Activated T-cell treated with anti-CD3 and anti-CD28 coated beads, Interleukin-2, amount 50 U/mL, for 24 hours (primary cell): Measurements from ENCODE around the gene OR52A5.

ENCODE experiments used
- DNase-seq: peaks from one replicate; pipeline ENCODE4 v3.0.0-alpha.2; 2020
- H3K27ac Mint-ChIP-seq: 2 replicates; pipeline ENCODE4 v1.8.0; 2020; ENCODE audit warnings: mild to moderate bottlenecking, mixed read lengths
- H3K27me3 Mint-ChIP-seq: 2 replicates; pipeline ENCODE4 v1.8.0; 2020; ENCODE audit warnings: mixed read lengths
- H3K36me3 Mint-ChIP-seq: 2 replicates; pipeline ENCODE4 v1.8.0; 2020; ENCODE audit warnings: low read depth, mixed read lengths
- H3K4me1 Mint-ChIP-seq: 2 replicates; pipeline ENCODE4 v1.8.0; 2020; ENCODE audit warnings: low read depth, mixed read lengths
- H3K4me3 Mint-ChIP-seq: 2 replicates; pipeline ENCODE4 v1.8.0; 2020; ENCODE audit warnings: mild to moderate bottlenecking, moderate library complexity, mixed read lengths
- H3K9me3 Mint-ChIP-seq: 2 replicates; pipeline ENCODE4 v1.8.0; 2020; ENCODE audit warnings: mixed read lengths

Gene OR52A5

DNA sequence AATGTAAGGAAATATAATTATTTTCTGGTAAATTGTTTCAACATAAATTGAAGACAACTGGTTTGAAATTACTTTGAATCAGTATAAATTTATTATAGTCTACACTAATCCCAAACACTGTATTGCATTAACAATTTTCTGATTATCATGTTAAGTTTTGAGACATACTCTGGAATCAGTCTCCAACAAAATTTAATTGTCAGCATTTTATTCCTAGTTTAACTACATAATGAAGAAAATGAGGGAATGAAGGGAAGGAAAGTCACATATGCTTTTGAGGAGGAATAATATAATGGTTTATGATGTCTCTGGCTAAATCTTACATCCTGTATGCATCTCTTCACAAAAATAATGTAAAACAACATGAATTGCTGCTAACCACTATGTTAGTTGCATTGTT is 54.6 kb downstream of the OR52A5 start:
- H3K4me1 Mint-ChIP-seq = no peaks in the 10 kb centered on the region
- no peaks in the 10 kb centered on the region for H3K36me3 Mint-ChIP-seq
- H3K27ac Mint-ChIP-seq = no peak overlapping the region
- no peak overlapping the region for H3K4me3 Mint-ChIP-seq
- no peaks in the 10 kb centered on the region for H3K27me3 Mint-ChIP-seq
- no peaks in the 10 kb centered on the region for H3K9me3 Mint-ChIP-seq
- no peak for DNase-seq

GRCh38 chr11:5081405-5081804 is 56.8 kb downstream of the OR52A5 start:
- no peaks in the 10 kb centered on the region for H3K4me1 Mint-ChIP-seq
- no peak overlapping the region for H3K4me3 Mint-ChIP-seq
- H3K9me3 Mint-ChIP-seq = no peaks in the 10 kb centered on the region

More at GRCh38 chr11:5081405-5081804, 56.8 kb downstream of the OR52A5 start:
- no peak for DNase-seq
- H3K36me3 Mint-ChIP-seq = no peaks in the 10 kb centered on the region
- peaks cover 4% of the 10 kb centered on the region for H3K27me3 Mint-ChIP-seq
- no peak overlapping the region for H3K27ac Mint-ChIP-seq
